ENCODE data around the gene USO1. TPM values are rescaled to one million over a fixed set of nuclear protein-coding genes. Genes with fewer than 3 reads are reported as not detected.

The USO1 gene
- total RNA-seq, 4 donors from 2014 or later, result 57.5 to 112 (median 80.1) TPM

DNA sequence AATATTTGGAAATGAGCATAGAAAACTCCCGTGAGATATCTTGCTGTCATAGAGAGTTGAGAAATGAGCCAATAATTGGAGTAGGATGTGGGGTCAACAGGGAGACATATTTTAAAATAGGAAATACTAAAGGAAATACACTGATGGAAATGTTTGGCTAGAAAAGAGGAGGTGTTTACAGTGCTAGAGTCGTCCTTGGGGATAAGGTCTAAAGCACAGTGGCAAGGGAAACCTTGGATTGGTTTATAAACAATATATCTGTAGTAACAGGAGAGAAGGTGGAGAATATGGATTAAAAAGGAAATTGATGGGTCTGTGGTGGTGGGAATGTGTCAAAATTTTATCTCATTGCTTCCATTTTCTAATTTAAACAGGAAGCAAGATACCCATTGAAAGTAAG lies 95.8 kb downstream of the USO1 start:
- TF ChIP-seq, protein P1, sequence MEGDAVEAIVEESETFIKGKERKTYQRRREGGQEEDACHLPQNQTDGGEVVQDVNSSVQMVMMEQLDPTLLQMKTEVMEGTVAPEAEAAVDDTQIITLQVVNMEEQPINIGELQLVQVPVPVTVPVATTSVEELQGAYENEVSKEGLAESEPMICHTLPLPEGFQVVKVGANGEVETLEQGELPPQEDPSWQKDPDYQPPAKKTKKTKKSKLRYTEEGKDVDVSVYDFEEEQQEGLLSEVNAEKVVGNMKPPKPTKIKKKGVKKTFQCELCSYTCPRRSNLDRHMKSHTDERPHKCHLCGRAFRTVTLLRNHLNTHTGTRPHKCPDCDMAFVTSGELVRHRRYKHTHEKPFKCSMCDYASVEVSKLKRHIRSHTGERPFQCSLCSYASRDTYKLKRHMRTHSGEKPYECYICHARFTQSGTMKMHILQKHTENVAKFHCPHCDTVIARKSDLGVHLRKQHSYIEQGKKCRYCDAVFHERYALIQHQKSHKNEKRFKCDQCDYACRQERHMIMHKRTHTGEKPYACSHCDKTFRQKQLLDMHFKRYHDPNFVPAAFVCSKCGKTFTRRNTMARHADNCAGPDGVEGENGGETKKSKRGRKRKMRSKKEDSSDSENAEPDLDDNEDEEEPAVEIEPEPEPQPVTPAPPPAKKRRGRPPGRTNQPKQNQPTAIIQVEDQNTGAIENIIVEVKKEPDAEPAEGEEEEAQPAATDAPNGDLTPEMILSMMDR (IDR thresholded peaks at IDR 0.05; ENCODE audit: low read depth), result no peak

DNA sequence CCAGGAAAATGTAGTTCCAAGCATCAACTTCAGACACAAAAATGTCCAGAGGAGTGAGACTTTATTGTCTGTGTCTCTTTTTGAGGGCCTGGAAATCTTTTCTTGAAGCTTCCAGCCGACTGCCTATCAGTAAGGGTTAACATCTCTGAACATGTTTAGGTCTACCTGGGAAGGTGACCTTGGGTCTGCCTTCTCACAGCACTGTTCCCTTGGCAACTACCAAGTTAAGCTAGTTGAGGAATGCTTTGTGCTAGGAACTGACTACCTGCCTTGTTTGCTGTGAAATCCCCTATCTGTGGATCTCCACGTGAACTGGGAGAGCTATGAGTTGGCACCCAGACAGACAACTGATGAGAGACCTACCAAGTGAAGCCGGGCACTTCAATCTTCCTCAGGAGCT lies 96.3 kb downstream of the USO1 start:
- TF ChIP-seq, protein P1 (IDR thresholded peaks at IDR 0.05; ENCODE audit: low read depth), result no peak

DNA sequence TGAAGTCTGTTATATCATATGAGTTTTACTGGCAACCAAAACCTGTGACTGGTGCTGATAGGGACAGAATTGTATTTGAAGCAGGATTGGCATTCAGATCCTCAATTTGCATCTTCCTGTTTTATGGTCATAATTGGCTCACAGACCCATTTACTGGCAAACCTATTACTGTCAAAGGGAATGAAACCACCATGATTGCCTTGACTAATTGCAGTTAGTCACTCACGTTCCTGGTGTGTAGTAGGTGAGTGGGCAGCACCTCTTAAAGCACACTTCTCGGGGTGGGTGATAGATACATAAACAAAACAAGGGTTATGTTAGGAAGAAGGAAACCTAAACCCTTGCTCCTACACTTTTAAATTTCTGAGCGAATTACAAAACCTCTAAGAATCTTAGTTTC lies 96.8 kb downstream of the USO1 start:
- TF ChIP-seq, protein P1 (IDR thresholded peaks at IDR 0.05; ENCODE audit: low read depth), result no peak

DNA sequence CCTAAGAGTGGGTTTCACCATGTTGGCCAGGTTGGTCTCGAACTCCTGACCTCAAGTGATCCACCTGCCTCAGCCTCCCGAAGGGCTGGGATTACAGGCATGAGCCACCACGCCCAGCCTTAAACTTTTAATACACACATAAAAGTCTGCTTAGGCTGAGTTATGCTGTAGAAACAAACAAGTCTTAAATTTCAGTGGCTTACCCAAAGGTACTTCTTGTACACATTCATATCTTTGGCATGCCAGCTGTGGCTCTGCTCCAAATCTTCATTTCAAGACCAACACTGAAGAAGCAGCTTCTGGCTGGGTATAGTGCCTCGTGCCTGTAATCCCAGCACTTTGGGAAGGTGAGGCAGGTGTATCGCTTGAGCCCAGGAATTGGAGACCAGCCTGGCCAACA lies 97.6 kb downstream of the USO1 start:
- TF ChIP-seq, protein P1 (IDR thresholded peaks at IDR 0.05; ENCODE audit: low read depth), result no peak

DNA sequence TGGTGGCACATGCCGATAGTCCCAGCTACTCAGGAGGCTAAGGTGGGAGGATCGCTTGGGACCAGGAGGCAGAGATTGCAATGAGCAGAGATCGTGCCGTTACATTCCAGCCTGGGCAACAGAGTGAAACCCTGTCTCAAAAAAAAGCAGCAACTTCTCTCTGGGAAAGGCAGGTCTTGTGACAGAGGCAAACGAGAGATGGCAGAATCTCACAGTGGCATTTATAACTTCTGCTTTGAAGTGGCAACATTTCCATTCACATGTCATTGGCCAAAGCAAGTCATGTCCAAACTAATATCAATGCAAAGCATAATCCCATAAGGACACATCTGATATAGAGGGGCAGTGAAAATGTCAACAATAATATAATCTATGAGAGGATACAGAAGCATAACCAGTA lies 98.0 kb downstream of the USO1 start:
- TF ChIP-seq, protein P1 (IDR thresholded peaks at IDR 0.05; ENCODE audit: low read depth), result no peak

DNA sequence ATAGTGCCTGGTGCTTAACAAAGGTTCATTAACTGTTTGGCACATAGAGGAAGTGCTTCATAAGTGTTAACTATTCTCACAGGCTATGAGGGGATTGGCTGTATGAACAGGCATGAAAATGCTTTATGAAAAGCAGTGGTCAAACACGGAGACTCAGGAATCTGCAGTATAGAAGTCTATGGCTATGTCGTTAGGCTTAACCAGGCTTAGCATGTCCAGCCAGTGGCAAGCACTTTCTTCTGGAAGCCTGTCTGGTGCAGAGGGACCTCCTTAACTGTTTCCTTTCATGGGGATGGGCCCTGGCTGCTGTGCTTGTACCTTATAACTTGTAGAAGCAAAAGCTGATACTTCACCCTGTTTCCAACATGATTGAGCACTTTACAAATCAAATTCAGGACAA lies 99.4 kb downstream of the USO1 start:
- TF ChIP-seq, protein P1 (IDR thresholded peaks at IDR 0.05; ENCODE audit: low read depth), result no peak

DNA sequence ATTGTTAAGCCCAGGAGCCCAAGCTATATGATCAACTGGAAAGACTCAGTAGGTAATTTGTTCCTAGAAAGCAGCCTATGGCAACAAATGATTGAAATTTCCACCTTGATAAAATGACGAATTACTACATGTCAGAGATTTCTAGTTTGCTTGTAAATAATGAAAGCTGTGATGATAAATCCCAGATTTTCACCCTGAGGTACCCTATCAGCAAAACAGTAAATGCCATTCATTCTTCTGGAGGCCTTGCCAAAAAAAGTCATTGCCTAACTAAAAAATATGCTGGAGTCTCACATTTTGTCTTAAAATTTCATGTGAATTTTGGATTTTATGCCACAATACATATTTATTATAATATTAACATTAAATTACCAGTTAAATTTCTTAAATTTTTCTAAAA lies 106.5 kb downstream of the USO1 start:
- TF ChIP-seq, protein P1 (IDR thresholded peaks at IDR 0.05; ENCODE audit: low read depth), result no peak

Data from subcutaneous adipose tissue (tissue), 4 donors.